GM19455 (cell line): ENCODE results near the gene CLCA2.

Experiments used
- ATAC-seq: cut with Tn5 transposase; IDR thresholded peaks from one replicate; pipeline ENCODE4 v1.9.1; 2021; ENCODE audit not compliant: unreplicated experiment

CLCA2 gene

GRCh38 chr1:86471291-86471690, 47.3 kb downstream of the CLCA2 start:
- no peak for ATAC-seq

GRCh38 chr1:86472152-86472551, 48.2 kb downstream of the CLCA2 start:
- ATAC-seq: no peak

- ATAC-seq: no peak
Observed at GRCh38 chr1:86472767-86473166, 48.8 kb downstream of the CLCA2 start.

- no peak for ATAC-seq
Observed at GRCh38 chr1:86477256-86477655, 53.3 kb downstream of the CLCA2 start.

GRCh38 chr1:86477682-86478081, 53.7 kb downstream of the CLCA2 start:
- ATAC-seq: no peak

GRCh38 chr1:86478416-86479156, 54.6 kb downstream of the CLCA2 start:
- ATAC-seq: no peak

- ATAC-seq: no peak
Observed at GRCh38 chr1:86481966-86482365, 58.0 kb downstream of the CLCA2 start.

GRCh38 chr1:86487131-86487810, 63.3 kb downstream of the CLCA2 start:
- no peak for ATAC-seq

- ATAC-seq: no peak
Observed at GRCh38 chr1:86487811-86488141, 63.8 kb downstream of the CLCA2 start.

GRCh38 chr1:86489242-86489878, 65.4 kb downstream of the CLCA2 start:
- ATAC-seq: no peak

GRCh38 chr1:86491171-86491950, 67.4 kb downstream of the CLCA2 start:
- no peak for ATAC-seq

GRCh38 chr1:86498281-86498680, 74.3 kb downstream of the CLCA2 start:
- ATAC-seq: no peak

- ATAC-seq: peak; percentile 60
Observed at GRCh38 chr1:86499987-86500593, 76.1 kb downstream of the CLCA2 start.

- no peak for ATAC-seq
Observed at GRCh38 chr1:86500714-86501113, 76.7 kb downstream of the CLCA2 start.

GRCh38 chr1:86502125-86502646, 78.2 kb downstream of the CLCA2 start:
- ATAC-seq: peak; percentile 73

GRCh38 chr1:86502721-86503405, 78.9 kb downstream of the CLCA2 start:
- ATAC-seq: no peak

- no peak for ATAC-seq
Observed at GRCh38 chr1:86503406-86504136, 79.6 kb downstream of the CLCA2 start.

- no peak for ATAC-seq
Observed at GRCh38 chr1:86504137-86504479, 80.1 kb downstream of the CLCA2 start.

- ATAC-seq: no peak
Observed at GRCh38 chr1:86504895-86505563, 81.1 kb downstream of the CLCA2 start.
